ENCODE measurements around the gene BCKDHB. TPM values are rescaled to one million over a fixed set of nuclear protein-coding genes. Genes with fewer than 3 reads are reported as not detected.

Gene BCKDHB
- total RNA-seq, 1 donor: 11.7 TPM

- TF ChIP-seq CTCF (IDR thresholded peaks at IDR 0.05; ENCODE audit: insufficient read depth, low read depth, low read length): no peak
- peak; percentile 12 for DNase-seq (ENCODE audit: low read depth)
- no peak overlapping the region for H3K4me3 ChIP-seq (ENCODE audit: low read depth, low read length)
These were observed 91.0 kb downstream of the BCKDHB start for GRCh38 chr6:80197474-80197873.

- no peak for DNase-seq (ENCODE audit: low read depth)
- no peak for TF ChIP-seq CTCF (IDR thresholded peaks at IDR 0.05; ENCODE audit: insufficient read depth, low read depth, low read length)
- no peak overlapping the region for H3K4me3 ChIP-seq (ENCODE audit: low read depth, low read length)
These were observed 91.5 kb downstream of the BCKDHB start for GRCh38 chr6:80197986-80198385.

GRCh38 chr6:80203283-80203682, 96.8 kb downstream of the BCKDHB start:
- no peak overlapping the region for H3K4me3 ChIP-seq (ENCODE audit: low read depth, low read length)
- no peak for TF ChIP-seq CTCF (IDR thresholded peaks at IDR 0.05; ENCODE audit: insufficient read depth, low read depth, low read length)
- no peak for DNase-seq (ENCODE audit: low read depth)

GRCh38 chr6:80205404-80205803, 98.9 kb downstream of the BCKDHB start:
- no peak for DNase-seq (ENCODE audit: low read depth)
- no peak overlapping the region for H3K4me3 ChIP-seq (ENCODE audit: low read depth, low read length)
- no peak for TF ChIP-seq CTCF (IDR thresholded peaks at IDR 0.05; ENCODE audit: insufficient read depth, low read depth, low read length)

GRCh38 chr6:80206758-80207157, 100.3 kb downstream of the BCKDHB start:
- no peak for TF ChIP-seq CTCF (IDR thresholded peaks at IDR 0.05; ENCODE audit: insufficient read depth, low read depth, low read length)
- H3K4me3 ChIP-seq (ENCODE audit: low read depth, low read length): no peak overlapping the region
- DNase-seq (ENCODE audit: low read depth): no peak

- DNase-seq (ENCODE audit: low read depth): no peak
- no peak for TF ChIP-seq CTCF (IDR thresholded peaks at IDR 0.05; ENCODE audit: insufficient read depth, low read depth, low read length)
- no peak overlapping the region for H3K4me3 ChIP-seq (ENCODE audit: low read depth, low read length)
These were observed 103.0 kb downstream of the BCKDHB start for GRCh38 chr6:80209430-80209829.

GRCh38 chr6:80210618-80211017, 104.1 kb downstream of the BCKDHB start:
- TF ChIP-seq CTCF (IDR thresholded peaks at IDR 0.05; ENCODE audit: insufficient read depth, low read depth, low read length): no peak
- DNase-seq (ENCODE audit: low read depth): peak; percentile 93

More at GRCh38 chr6:80210618-80211017, 104.1 kb downstream of the BCKDHB start:
- no peak overlapping the region for H3K4me3 ChIP-seq (ENCODE audit: low read depth, low read length)

Measured in fibroblast of villous mesenchyme (primary cell).